HG03378 (cell line): ENCODE results near the gene HPCAL1.

ENCODE experiments used
- ATAC-seq: cut with Tn5 transposase; IDR thresholded peaks from one replicate; pipeline ENCODE4 v1.9.1; 2021; ENCODE audit warnings: mild to moderate bottlenecking, moderate library complexity; ENCODE audit not compliant: unreplicated experiment

The HPCAL1 gene

GRCh38 chr2:10269291-10269690, 33.4 kb upstream of the HPCAL1 start:
- ATAC-seq: no peak

GRCh38 chr2:10269711-10270610, 32.7 kb upstream of the HPCAL1 start:
- ATAC-seq: no peak

- ATAC-seq: no peak
Observed at GRCh38 chr2:10271509-10271908, 31.2 kb upstream of the HPCAL1 start.

- no peak for ATAC-seq
Observed at GRCh38 chr2:10271946-10272345, 30.8 kb upstream of the HPCAL1 start.

- ATAC-seq: no peak
Observed at GRCh38 chr2:10272464-10272863, 30.2 kb upstream of the HPCAL1 start.

- ATAC-seq: no peak
Observed at GRCh38 chr2:10273215-10274175, 29.2 kb upstream of the HPCAL1 start.

GRCh38 chr2:10274376-10274775, 28.3 kb upstream of the HPCAL1 start:
- ATAC-seq: no peak

GRCh38 chr2:10274983-10275802, 27.5 kb upstream of the HPCAL1 start:
- ATAC-seq: no peak

- no peak for ATAC-seq
Observed at GRCh38 chr2:10276481-10277292, 26.0 kb upstream of the HPCAL1 start.

- ATAC-seq: no peak
Observed at GRCh38 chr2:10277293-10278028, 25.2 kb upstream of the HPCAL1 start.

- no peak for ATAC-seq
Observed at GRCh38 chr2:10278029-10278762, 24.5 kb upstream of the HPCAL1 start.

- no peak for ATAC-seq
Observed at GRCh38 chr2:10278763-10279471, 23.8 kb upstream of the HPCAL1 start.

- no peak for ATAC-seq
Observed at GRCh38 chr2:10279472-10279870, 23.2 kb upstream of the HPCAL1 start.

- ATAC-seq: no peak
Observed at GRCh38 chr2:10279946-10280463, 22.7 kb upstream of the HPCAL1 start.

GRCh38 chr2:10281891-10282290, 20.8 kb upstream of the HPCAL1 start:
- no peak for ATAC-seq

- ATAC-seq: no peak
Observed at GRCh38 chr2:10282611-10283105, 20.0 kb upstream of the HPCAL1 start.
